Measurements from ENCODE around the gene DST.

DNA sequence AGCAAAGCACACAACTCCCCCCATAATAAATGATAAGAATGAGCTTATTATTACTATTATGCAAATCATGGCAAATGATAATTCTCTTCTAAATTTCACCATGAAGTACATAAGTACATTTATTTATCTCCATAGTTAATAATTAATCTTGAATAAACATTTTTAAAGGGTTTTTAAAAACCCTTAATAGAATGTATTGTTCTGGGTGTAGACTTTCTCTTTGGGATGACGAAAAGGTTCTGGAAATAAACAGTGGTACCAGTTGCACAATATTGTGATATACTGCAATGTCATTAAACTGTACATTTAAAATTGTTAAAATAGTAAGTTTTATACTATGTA lies 18.0 kb downstream of the DST start:
- TF ChIP-seq CTCF (IDR thresholded peaks at IDR 0.05; ENCODE audit: low read depth, low read length, poor library complexity, severe bottlenecking) (no peak), EZH2phosphoT487 (IDR thresholded peaks at IDR 0.05; ENCODE audit: borderline replicate concordance, low read length) (no peak)

Data from DOHH2 (cell line).